TTC549 (cell line): ENCODE results near the gene SLC35A4.
"Not testable (repeated sequence)": the region's sequence is repeated elsewhere in the genome, so short reads cannot be mapped to it uniquely, and the experiment has no call there.

Source experiments
- FAIRE-seq: peaks from 2 replicates; lab custom pipeline; 2012; peaks lifted over from hg19 to GRCh38; lab: Jason Lieb, UNC

SLC35A4 gene

GRCh38 chr5:140591747-140592372, 27.2 kb downstream of the SLC35A4 start:
- FAIRE-seq = no peak

GRCh38 chr5:140593070-140593469, 28.4 kb downstream of the SLC35A4 start:
- FAIRE-seq = not testable (repeated sequence)

GRCh38 chr5:140594169-140594568, 29.5 kb downstream of the SLC35A4 start:
- no peak for FAIRE-seq

GRCh38 chr5:140595538-140596300, 31.1 kb downstream of the SLC35A4 start:
- no peak for FAIRE-seq

- no peak for FAIRE-seq
These were observed 31.7 kb downstream of the SLC35A4 start for GRCh38 chr5:140596321-140596741.

GRCh38 chr5:140598836-140599235, 34.2 kb downstream of the SLC35A4 start:
- no peak for FAIRE-seq

GRCh38 chr5:140600096-140600495, 35.5 kb downstream of the SLC35A4 start:
- no peak for FAIRE-seq

- no peak for FAIRE-seq
These were observed 37.5 kb downstream of the SLC35A4 start for GRCh38 chr5:140602147-140602546.

GRCh38 chr5:140603446-140603698, 38.7 kb downstream of the SLC35A4 start:
- FAIRE-seq = not testable (repeated sequence)

- no peak for FAIRE-seq
These were observed 39.1 kb downstream of the SLC35A4 start for GRCh38 chr5:140603734-140604133.

GRCh38 chr5:140605879-140606278, 41.3 kb downstream of the SLC35A4 start:
- FAIRE-seq = no peak

GRCh38 chr5:140607031-140607430, 42.4 kb downstream of the SLC35A4 start:
- FAIRE-seq = no peak

- FAIRE-seq = no peak
These were observed 44.1 kb downstream of the SLC35A4 start for GRCh38 chr5:140608722-140609121.

- FAIRE-seq = no peak
These were observed 44.5 kb downstream of the SLC35A4 start for GRCh38 chr5:140609126-140609525.

GRCh38 chr5:140611020-140611521, 46.4 kb downstream of the SLC35A4 start:
- no peak for FAIRE-seq
